H1 (cell line): Measurements from ENCODE around the gene RBM6.

Experiments
- CTCF ChIP-seq, 3 experiments: IDR thresholded peaks; 1 replicate in 2 of 3; 2 replicates in 1 of 3; pipeline versions ENCODE4 v1.5.1 to v1.6.1; 2011; ENCODE audit warnings: low read length in 3 of 3, mild to moderate bottlenecking in 3 of 3, inconsistent platforms in 2 of 3, low read depth in 1 of 3, moderate library complexity in 1 of 3; ENCODE audit not compliant: insufficient read depth in 1 of 3; ENCODE audit errors: control extremely low read depth in 1 of 3
- EZH2 ChIP-seq: fragments of 200-600 bp; sonication (generic); IDR thresholded peaks from 2 replicates; pipeline ENCODE4 v1.7.1; 2012; ENCODE audit warnings: low read depth, mild to moderate bottlenecking, moderate library complexity, low read length, inconsistent platforms; ENCODE audit not compliant: severe bottlenecking
- JUND ChIP-seq: IDR thresholded peaks from 2 replicates; pipeline ENCODE4 v1.6.1; 2011; ENCODE audit warnings: mild to moderate bottlenecking, improper control_type of control experiment, low read length
- POLR2AphosphoS5 ChIP-seq: IDR thresholded peaks from 2 replicates; pipeline ENCODE4 v1.6.1; 2011; ENCODE audit warnings: low read depth, low read length
- RXRA ChIP-seq: IDR thresholded peaks from 2 replicates; pipeline ENCODE4 v1.6.1; 2011; ENCODE audit warnings: low read depth, mild to moderate bottlenecking, low read length, moderate library complexity; ENCODE audit not compliant: insufficient read depth
- TF ChIP-seq, protein P1 (sequence below): IDR thresholded peaks from 2 replicates; pipeline ENCODE4 v1.6.1; 2012; ENCODE audit warnings: inconsistent platforms

DNA sequence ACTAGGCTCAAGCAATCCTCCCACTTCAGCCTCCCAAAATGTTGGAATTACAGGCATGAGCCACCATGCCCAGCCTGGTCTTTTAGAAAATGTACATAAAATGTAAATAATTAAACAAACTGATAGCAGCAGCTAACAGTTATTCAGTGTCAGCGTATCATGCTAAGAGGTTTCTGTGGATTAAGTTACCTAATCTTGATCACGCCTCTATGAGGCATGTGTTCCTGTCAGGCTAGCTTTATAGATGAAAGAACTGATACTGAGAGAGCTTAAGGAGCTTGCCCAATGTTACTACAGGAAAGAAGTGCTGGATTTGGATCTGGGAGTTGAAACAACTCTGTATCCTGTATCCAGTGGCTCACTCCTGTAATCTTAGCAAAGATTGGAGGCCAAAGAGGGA is 25.0 kb upstream of the RBM6 start:
- TF ChIP-seq RXRA (no peak), JUND (no peak), CTCF (IDR thresholded peaks at IDR 0.05; ENCODE audit: control extremely low read depth in 1 of 3, insufficient read depth in 1 of 3, low read depth in 1 of 3, low read length in 3 of 3) (no peak), EZH2 (no peak), POLR2AphosphoS5 (no peak)
- TF ChIP-seq, protein P1, sequence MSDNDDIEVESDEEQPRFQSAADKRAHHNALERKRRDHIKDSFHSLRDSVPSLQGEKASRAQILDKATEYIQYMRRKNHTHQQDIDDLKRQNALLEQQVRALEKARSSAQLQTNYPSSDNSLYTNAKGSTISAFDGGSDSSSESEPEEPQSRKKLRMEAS = no peak
